ENCODE results near the gene CADPS.

The CADPS gene

DNA sequence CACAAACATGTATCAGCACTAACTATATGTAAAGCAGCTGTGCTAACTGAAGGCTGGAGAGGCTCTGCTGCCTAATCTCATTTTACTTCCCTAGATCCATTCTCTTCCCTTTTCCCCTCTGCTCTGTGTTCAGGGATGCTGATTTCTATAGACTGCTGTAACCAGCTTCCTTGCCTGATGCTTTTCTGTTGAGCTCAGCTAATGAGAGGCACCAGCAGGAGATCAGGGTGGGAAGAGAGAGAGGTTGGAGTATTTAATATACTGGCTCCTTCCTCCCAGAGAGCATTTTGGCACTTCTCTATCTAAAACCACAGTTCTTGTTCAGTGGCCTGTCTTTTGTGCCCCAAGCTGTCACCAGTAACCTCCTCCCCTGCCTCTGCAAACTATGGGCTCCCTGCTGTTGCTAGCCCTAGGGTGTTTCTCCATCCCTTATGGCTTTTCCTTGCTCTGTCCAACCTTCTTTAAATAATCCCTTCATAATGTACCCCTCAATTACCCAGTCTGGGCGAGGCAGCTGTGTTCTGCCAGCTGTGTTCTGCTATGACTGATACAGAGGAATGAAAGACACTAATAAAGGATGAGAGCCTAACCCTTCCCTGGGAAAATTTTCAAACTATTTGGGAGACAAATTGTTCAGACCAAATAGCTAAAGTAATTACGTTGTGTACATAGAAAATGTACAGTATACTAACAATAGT lies 69.5 kb downstream of the CADPS start:
- no peak for DNase-seq

- no peak for DNase-seq
Observed at GRCh38 chr3:62805106-62805505, 70.1 kb downstream of the CADPS start.

GRCh38 chr3:62803276-62803675 lies 71.9 kb downstream of the CADPS start:
- DNase-seq, result no peak

- no peak for DNase-seq
Observed at GRCh38 chr3:62798000-62798399, 77.2 kb downstream of the CADPS start.

DNA sequence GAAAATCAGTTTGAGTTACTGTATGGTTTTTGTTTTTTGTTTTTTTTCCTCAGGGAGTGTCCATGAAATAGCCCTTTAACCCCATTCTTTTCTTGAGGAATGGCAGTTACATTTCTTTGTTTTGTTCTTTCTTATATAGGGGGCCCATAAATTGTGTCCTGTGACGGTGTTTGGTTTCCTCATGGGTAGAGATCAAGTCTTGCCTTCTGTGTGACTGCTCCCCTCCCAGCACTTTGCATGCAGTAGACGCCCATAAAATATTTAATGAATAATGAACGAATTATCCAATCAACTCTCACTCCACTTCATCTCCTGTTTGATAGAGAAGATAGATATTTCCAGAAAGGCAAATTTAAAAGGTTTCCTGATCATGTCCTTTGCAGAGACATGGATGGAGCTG lies 78.1 kb downstream of the CADPS start:
- no peak for DNase-seq

DNA sequence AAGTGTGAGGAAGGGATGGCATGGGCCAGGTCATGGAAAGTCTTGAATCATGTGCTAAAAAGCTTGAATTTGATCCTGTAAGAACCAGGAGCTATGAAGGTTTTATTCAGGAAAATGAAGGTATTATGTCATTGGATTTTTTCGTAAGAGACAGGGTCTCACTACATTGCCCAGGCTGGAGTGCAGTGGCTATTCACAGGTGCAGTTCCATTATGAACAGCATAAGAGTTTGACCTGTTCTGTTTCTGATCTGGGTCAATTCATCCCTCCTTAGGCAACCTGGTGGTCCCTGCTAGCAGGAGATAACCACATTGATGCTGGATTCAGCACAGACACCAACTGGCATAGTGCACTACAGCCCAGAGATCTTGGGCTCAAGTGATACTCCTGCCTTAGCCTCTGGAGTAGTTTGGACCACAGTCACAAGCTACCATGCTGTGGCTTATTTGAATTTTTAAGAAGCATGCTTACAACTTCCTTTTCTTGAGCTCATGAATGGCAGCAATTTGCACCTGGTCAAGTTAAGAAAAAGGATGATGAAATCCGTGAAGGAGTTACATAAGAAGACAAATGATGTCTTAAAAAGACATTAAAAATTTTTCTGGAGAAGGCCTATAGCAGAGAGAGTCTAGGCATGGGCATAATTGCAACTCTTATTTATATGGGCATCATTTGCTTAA lies 79.1 kb downstream of the CADPS start:
- no peak for DNase-seq

GRCh38 chr3:62793946-62794345 lies 81.3 kb downstream of the CADPS start:
- no peak for DNase-seq

DNA sequence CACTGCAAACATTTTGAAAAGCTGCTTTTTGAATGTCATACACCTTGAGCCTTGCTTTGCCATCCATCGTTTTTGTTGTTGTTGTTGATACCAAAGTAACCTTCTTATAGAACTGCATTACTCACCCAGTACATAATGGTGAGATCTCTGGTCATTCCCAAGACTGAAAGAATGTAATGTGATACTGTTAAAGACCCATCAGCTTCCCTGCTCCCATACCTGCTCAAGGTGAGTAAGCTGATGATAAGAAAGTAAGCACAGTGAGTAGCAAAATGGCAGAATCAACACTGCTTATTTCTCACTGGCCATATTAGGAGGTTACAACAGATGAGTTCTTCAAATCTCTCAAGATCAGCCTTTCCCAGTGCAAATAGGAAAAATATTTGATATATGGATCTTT lies 89.8 kb downstream of the CADPS start:
- no peak for DNase-seq

GRCh38 chr3:62781121-62781520 lies 94.1 kb downstream of the CADPS start:
- DNase-seq, result no peak

DNA sequence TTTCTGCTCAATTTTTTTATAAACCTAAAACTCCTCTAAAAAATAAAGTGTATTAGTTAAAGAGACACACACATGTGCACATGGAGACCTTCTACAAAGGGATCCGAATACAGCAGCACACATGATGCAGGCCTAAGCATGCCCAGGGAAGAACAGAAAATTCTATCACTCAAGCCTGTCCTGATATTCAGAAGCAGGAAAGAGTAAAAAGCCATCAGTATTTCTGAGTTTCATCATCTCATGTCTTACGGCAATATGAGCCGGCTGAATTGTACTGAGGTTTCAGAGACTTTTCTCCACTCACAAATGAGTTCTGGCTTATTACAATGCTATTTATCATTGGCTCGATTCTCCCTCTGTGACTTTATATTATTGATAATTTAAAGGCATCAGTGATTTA lies 97.5 kb downstream of the CADPS start:
- no peak for DNase-seq

GRCh38 chr3:62777130-62777529 lies 98.1 kb downstream of the CADPS start:
- no peak for DNase-seq

DNA sequence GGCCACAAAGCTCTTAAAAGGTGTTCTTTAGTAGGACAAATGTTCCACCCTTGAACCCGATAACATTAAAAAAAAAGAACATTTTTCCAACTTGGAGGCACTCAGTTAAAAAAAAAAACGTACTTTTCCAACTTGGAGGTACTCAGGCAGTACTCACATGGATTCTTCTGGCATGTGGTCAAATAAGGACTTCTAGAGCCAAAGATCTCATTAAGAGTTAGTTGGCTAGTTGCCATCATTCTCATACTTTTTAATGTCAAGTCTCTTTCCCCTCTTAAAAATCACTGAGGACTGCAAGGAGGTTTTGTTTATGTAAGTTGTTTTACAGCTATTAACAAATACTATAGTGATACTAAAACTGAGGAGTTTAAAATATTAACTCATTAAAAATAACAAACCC lies 101.0 kb downstream of the CADPS start:
- DNase-seq, result no peak

DNA sequence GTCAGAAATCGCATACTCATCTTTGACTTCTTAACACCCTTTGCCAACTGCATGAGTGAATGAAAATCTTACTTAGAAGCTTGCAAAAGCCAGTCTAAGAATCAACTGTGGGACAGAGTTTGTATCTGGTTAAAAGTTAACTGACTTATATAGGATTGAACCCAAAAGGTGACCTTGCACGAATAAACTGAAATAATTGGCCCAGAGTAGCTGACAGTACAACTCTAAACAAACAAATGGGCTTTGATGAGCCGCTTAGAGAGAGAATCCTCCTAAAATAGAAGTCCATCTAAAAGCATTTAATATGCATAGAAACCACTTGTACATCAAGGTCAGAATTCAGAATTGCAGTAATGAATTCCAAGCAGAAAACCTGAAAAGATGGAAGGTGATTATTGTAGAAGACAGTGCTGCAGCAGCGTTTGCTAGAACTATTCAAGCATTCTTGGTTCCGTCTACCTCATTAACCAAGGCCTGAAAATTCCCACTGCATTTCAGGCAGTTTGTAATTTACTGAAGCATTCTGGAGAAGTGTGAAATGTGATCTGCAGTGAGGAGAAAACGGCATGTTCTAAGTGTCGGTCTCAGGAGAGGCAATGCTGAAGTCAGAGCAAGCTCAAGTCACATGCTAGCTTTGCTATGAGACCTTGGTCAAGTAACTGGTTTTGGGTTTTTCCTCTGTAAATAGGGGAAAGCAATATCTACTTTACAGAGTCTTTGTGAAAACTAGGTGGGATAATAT lies 103.7 kb downstream of the CADPS start:
- no peak for DNase-seq

DNA sequence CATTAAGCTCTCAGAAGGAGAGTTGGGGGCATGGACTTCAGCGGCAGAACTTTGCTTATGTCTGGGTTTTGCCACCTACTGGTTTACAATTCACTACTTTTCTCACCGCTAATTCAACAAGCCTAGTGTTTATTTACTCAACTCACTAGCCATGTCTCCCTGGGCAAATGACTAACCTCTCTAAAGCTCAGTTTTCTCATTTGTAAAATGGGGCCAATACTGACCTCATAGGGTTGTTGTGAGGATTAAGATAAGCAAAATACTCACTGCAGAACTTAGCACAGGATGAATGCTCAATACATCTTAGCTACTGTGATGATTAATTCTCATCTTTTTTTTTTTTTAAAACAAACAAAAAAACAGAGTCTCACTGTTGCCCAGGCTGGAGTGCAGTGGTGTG lies 106.3 kb downstream of the CADPS start:
- DNase-seq, result no peak

- no peak for DNase-seq
Observed at GRCh38 chr3:62761711-62762110, 113.5 kb downstream of the CADPS start.

DNA sequence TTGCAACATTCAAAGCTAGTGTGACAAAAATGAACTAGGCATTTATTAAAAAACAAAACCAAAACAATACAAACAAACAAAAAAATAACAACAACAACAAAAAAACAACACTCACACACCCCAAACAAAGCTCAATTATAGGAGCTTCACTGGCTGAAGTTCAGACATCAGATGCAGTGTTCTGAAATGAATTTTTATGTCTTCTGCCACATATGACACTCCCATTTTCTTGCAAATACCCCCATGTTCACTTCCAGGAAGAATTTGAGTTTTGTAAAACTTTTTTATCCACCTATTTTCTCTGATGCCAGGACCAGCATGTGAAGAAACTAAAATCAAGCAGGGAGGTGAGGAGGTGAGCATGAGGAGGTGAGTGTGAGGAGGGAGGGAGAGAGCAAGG lies 113.9 kb downstream of the CADPS start:
- no peak for DNase-seq

GRCh38 chr3:62758296-62759066 lies 116.7 kb downstream of the CADPS start:
- DNase-seq, result no peak

DNA sequence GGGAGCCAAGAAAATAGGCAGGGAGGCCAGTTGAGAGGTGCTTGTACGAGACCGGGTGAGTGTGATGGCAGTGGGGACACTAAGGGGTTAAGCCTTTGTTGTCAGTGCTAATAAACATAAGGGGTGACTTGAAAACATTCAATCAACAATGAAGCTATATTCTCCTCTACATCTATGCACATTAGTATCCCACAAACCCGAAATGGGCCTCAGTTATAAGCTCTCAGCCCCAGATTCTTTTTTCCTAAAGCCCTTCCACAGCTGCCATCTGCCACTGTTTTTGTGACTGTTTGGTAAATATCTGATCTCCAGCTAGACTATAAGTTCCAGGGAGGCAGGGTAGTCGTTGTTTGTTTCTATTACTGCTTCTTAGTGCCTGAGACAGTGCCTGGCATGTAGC lies 118.2 kb downstream of the CADPS start:
- no peak for DNase-seq

DNA sequence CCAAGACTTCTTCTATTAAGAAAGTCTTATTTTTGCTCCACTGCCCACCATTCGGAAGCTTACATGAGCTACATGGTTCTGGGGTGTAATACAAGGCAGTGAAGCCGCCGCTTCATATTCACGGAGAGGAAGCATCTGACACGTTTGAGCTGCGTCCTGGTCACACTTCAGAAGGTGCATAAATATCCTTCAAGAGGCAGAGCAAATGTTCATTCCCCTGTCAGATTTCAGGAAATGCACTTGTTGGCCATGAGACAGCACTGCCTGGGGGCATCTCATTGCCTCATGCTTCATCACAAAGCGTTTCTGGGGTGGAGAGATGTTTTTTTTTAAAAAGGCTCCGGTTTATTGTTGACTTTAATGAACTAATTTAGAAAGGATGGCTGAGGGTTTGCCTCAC lies 119.9 kb downstream of the CADPS start:
- DNase-seq, result no peak

DNA sequence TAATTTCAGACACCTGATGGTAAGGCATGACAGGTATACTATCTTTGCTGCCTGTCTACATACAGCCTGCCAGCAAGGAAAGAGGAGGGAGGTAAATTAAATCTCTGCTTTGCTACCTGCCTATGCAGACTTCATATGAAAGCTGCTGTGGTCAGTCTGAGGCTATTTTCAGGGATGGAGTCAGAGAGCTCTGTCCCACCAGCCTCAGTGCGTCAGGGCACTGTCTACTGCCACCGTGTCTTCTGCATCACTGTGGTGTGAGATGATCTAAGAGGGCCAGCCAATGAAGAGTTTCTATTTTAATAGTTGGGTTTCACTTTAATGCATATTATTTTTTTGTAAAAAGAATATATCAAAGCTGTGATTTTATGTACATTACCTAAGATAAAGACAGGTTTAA lies 125.6 kb downstream of the CADPS start:
- DNase-seq, result no peak

- DNase-seq, result no peak
Observed at GRCh38 chr3:62749130-62749529, 126.1 kb downstream of the CADPS start.

DNA sequence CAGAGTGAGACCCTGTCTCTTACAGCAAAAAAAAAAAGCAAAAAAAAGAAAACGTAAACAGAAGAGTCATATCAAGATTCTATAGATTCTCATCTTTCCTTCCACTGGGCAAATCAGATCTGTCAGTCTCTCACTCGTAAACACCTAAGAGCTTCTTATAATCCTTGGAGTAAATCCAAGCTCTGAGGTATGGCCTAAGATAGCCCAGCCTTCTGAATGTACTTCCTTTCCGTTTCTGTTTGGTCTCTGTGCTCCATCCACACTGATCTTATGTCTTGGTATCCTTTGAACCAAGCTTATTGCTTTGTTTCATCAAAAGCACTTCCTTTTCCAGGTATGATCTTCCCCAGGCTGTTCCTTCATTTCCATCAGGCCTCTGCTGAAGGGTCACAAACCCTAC lies 137.8 kb downstream of the CADPS start:
- DNase-seq, result no peak

- no peak for DNase-seq
Observed at GRCh38 chr3:62735510-62735909, 139.7 kb downstream of the CADPS start.
